HG03469 (cell line): Measurements from ENCODE around the gene DBH.

Experiments used
- ATAC-seq: cut with Tn5 transposase; IDR thresholded peaks from one replicate; pipeline ENCODE4 v1.9.1; 2021; ENCODE audit warnings: mild to moderate bottlenecking, moderate library complexity, moderate number of reproducible peaks; ENCODE audit not compliant: unreplicated experiment

DBH gene

GRCh38 chr9:133693116-133693515 is 57.0 kb downstream of the DBH start:
- ATAC-seq, result no peak

- ATAC-seq, result no peak
These were observed 57.8 kb downstream of the DBH start for GRCh38 chr9:133693703-133694529.

- ATAC-seq, result no peak
These were observed 58.5 kb downstream of the DBH start for GRCh38 chr9:133694686-133695085.

- ATAC-seq, result no peak
These were observed 59.9 kb downstream of the DBH start for GRCh38 chr9:133696071-133696472.

GRCh38 chr9:133699546-133699945 is 63.4 kb downstream of the DBH start:
- no peak for ATAC-seq

- ATAC-seq, result no peak
These were observed 64.7 kb downstream of the DBH start for GRCh38 chr9:133700819-133701320.

- no peak for ATAC-seq
These were observed 65.3 kb downstream of the DBH start for GRCh38 chr9:133701321-133701980.

- ATAC-seq, result no peak
These were observed 66.0 kb downstream of the DBH start for GRCh38 chr9:133701981-133702797.

- no peak for ATAC-seq
These were observed 66.8 kb downstream of the DBH start for GRCh38 chr9:133702798-133703590.

- ATAC-seq, result no peak
These were observed 67.6 kb downstream of the DBH start for GRCh38 chr9:133703591-133704399.

- no peak for ATAC-seq
These were observed 68.6 kb downstream of the DBH start for GRCh38 chr9:133704711-133705181.

- no peak for ATAC-seq
These were observed 69.4 kb downstream of the DBH start for GRCh38 chr9:133705576-133705975.

GRCh38 chr9:133706307-133707050 is 70.3 kb downstream of the DBH start:
- ATAC-seq, result no peak

GRCh38 chr9:133707065-133707762 is 71.1 kb downstream of the DBH start:
- no peak for ATAC-seq

- no peak for ATAC-seq
These were observed 71.6 kb downstream of the DBH start for GRCh38 chr9:133707763-133708245.

GRCh38 chr9:133708246-133709014 is 72.3 kb downstream of the DBH start:
- ATAC-seq, result no peak
